ENCODE results near the gene NCBP1.
"Not testable (repeated sequence)": the region's sequence is repeated elsewhere in the genome, so short reads cannot be mapped to it uniquely, and the experiment has no call there.

The NCBP1 gene

GRCh38 chr9:97688654-97689053 lies 55.0 kb downstream of the NCBP1 start:
- Mint-ChIP-seq H3K27me3 (no peaks in the 10 kb centered on the region), H3K27ac (peak overlapping the region; percentile 65), H3K9me3 (no peaks in the 10 kb centered on the region), H3K4me1 (peaks cover 36% of the 10 kb centered on the region), H3K4me3 (no peak overlapping the region), H3K36me3 (peaks cover 11% of the 10 kb centered on the region)

DNA sequence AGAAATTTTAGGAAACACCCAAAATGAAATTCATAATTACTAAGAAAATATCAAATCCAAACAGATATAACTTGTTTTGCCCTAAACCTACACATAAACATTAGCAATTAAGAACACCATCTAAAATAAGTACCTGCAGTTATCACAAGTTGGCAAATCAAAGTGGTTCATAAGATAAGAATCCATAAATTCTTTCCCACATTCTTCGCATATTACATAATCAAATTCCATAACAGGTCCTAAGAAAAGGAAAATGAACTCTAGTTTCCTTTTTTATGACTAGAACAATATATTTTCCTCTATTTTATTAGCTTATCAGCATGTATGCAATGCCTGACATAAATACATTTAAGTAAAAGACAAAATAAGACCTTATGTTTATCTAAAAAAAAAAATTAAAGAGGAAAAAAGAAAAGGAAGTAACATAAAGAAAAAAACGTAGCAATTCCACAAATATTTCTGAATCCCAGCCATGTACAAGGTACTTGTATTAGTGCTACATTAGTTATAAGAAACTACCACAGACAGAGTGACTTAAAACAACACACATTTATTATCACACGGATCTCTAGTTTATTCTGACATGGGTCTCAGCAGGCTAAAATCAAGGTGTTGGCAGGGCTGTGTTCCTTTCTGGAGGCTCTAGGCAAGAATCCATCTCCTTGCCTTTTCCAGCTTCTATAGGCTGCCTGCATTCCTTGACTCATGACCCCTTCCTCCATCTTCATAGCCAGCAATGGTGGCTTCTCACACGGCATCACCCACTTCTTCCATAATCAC lies 56.0 kb downstream of the NCBP1 start:
- Mint-ChIP-seq H3K27ac (peak overlapping the region; percentile 23), H3K4me3 (no peak overlapping the region), H3K9me3 (no peaks in the 10 kb centered on the region), H3K27me3 (no peaks in the 10 kb centered on the region), H3K36me3 (peaks cover 11% of the 10 kb centered on the region), H3K4me1 (peaks cover 39% of the 10 kb centered on the region)

- H3K9me3 Mint-ChIP-seq: no peaks in the 10 kb centered on the region
- H3K27me3 Mint-ChIP-seq: no peaks in the 10 kb centered on the region
- H3K27ac Mint-ChIP-seq: peak overlapping the region; percentile 48
- peaks cover 6% of the 10 kb centered on the region for H3K36me3 Mint-ChIP-seq
- H3K4me3 Mint-ChIP-seq: peak overlapping the region; percentile 89
- peaks cover 61% of the 10 kb centered on the region for H3K4me1 Mint-ChIP-seq
These were observed 61.1 kb downstream of the NCBP1 start for GRCh38 chr9:97694769-97695168.

DNA sequence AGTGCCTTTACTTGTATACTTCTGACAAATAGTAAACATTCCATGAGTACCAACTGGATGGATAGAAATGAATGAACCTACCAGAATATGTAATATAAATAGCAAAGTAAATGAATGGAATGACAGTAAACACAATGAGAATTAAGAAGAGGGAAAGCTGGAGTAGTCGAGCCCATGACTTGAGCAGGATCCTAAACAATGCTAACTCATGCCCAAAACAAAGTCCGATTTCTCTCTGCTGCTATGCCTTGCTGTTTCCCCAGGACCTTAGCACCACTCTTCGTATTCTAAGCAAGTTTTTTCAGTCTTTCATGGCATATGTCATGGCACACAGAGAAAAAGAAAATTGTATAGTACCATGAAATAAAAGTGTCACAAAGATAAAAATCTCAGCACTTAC lies 61.8 kb downstream of the NCBP1 start:
- Mint-ChIP-seq H3K27me3 (no peaks in the 10 kb centered on the region), H3K27ac (peak overlapping the region; percentile 90), H3K4me1 (peaks cover 65% of the 10 kb centered on the region), H3K9me3 (no peaks in the 10 kb centered on the region), H3K4me3 (peak overlapping the region; percentile 89), H3K36me3 (peaks cover 6% of the 10 kb centered on the region)

DNA sequence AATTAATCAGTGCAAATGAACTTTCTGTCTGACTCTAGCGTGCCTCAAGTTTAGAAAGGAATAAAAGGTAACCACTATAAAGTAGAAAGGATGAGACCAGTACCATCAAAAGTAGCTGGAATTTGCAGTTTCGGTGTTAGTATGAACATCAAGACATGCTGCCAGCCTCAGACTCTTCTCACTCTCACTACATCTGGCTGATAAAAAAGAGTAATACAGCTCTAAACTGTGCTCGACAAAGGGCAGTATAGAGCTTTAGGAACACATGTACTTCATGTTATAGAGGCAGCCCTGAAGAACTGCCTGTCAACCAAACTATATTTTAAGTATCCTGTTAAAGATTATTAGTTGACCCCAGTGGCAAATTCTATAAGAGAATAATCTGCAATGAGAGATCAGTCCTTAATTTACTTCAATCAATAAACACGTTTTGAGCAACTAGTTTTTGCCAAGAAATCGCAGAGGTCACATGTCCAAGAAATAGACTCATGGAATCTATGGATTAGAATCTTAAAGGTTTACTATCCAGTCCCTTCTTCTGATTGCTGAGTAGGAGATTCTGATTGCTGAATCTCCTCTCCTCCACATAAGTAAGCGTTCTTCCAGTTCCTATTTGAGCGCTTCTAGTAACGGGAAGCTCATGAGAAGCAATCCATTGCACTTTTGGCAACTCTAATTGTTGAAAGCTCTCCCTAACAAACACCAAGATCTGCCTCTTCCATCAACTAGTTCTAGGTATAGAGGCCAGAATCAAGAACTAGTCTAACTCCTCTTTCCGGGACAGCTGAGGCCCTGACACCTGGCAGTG lies 62.6 kb downstream of the NCBP1 start:
- no peaks in the 10 kb centered on the region for H3K27me3 Mint-ChIP-seq
- peaks cover 4% of the 10 kb centered on the region for H3K36me3 Mint-ChIP-seq
- H3K9me3 Mint-ChIP-seq: no peaks in the 10 kb centered on the region
- peaks cover 67% of the 10 kb centered on the region for H3K4me1 Mint-ChIP-seq
- peak overlapping the region; percentile 90 for H3K27ac Mint-ChIP-seq
- peak overlapping the region; percentile 89 for H3K4me3 Mint-ChIP-seq

DNA sequence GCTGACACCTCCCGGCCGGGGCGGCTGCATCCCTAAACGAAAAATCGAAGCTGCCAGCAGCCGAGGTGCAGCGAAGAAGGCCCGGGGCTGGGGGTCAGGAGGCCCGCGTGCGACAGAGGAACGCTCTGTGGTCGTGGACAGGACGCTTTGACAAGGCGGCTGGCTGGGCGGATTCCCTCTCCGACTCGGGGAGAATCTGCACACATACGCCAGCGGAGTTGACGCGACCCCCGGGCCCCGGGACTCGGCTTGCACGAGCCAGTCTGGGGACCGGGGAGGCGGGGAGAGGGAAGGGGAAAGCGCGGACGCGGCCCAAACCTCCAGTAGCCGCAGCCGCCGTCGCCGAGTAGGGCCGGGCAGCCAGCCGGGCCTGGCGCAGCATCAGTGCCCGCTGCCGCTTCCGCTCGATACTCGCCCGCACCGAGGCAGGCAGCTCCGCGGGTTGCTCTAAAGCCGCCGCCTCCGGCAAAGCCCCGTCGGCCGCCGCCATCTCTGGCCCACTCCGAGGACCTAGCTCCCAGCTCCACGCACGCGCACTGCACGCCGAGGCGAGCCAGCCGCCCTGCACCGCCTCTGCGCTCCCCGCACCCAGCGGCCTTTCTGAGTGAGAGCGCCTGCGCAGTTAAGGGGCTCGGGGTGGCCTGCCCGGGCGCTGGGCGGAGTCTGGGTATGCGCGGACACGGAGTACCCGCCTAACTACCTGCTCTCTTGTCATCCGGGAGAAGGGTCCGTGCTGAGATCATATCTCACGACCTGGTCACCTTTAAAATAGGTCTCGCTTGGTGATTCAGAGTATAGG lies 63.4 kb downstream of the NCBP1 start, which contains the start of gene XPA:
Gene XPA (minus strand): TSS at position 538 of the 799 bp plus-strand sequence. CDS start 48 bp downstream, at position 490.
- H3K36me3 Mint-ChIP-seq: peaks cover 4% of the 10 kb centered on the region
- no peaks in the 10 kb centered on the region for H3K9me3 Mint-ChIP-seq
- H3K4me1 Mint-ChIP-seq: peaks cover 74% of the 10 kb centered on the region
- H3K4me3 Mint-ChIP-seq: peak within 1 kb of the TSS; percentile 89
- peak within 1 kb of the TSS; percentile 90 for H3K27ac Mint-ChIP-seq
- H3K27me3 Mint-ChIP-seq: peaks cover 5% of the 10 kb centered on the region

- peaks cover 2% of the 10 kb centered on the region for H3K36me3 Mint-ChIP-seq
- H3K27me3 Mint-ChIP-seq: peaks cover 5% of the 10 kb centered on the region
- peak overlapping the region; percentile 89 for H3K4me3 Mint-ChIP-seq
- H3K27ac Mint-ChIP-seq: peak overlapping the region; percentile 85
- H3K4me1 Mint-ChIP-seq: peaks cover 67% of the 10 kb centered on the region
- no peaks in the 10 kb centered on the region for H3K9me3 Mint-ChIP-seq
These were observed 64.2 kb downstream of the NCBP1 start for GRCh38 chr9:97697837-97698236.

DNA sequence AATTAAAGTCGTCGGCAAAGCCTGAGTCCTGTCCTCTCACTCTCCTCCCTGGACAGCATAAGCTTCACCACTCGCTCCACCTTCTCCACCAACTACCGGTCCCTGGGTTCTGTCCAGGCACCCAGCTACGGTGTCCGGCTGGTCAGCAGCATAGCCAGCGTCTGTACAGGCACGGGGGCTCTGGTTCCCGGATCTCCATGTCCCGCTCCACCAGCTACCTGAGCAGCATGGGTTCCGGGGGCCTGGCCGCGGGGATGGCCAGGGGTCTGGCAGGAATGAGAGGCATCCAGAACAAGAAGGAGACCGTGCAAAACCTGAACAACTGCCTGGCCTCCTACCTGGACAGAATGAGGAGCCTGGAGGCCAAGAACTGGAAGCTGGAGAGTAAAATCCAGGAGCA lies 65.2 kb downstream of the NCBP1 start:
- Mint-ChIP-seq H3K4me1 (peaks cover 60% of the 10 kb centered on the region), H3K27me3 (peaks cover 5% of the 10 kb centered on the region), H3K4me3 (peak overlapping the region; percentile 11), H3K9me3 (no peaks in the 10 kb centered on the region), H3K27ac (no peak overlapping the region), H3K36me3 (peaks cover 2% of the 10 kb centered on the region)

- Mint-ChIP-seq H3K4me1 (peaks cover 57% of the 10 kb centered on the region), H3K4me3 (peak overlapping the region; percentile 53)
- H3K36me3 Mint-ChIP-seq, H3K9me3 Mint-ChIP-seq, H3K27ac Mint-ChIP-seq, H3K27me3 Mint-ChIP-seq: not testable (repeated sequence)
These were observed 65.7 kb downstream of the NCBP1 start for GRCh38 chr9:97699281-97699680.

- H3K4me1 Mint-ChIP-seq: peaks cover 52% of the 10 kb centered on the region
- H3K36me3 Mint-ChIP-seq, H3K4me3 Mint-ChIP-seq, H3K9me3 Mint-ChIP-seq, H3K27me3 Mint-ChIP-seq, H3K27ac Mint-ChIP-seq: not testable (repeated sequence)
These were observed 66.2 kb downstream of the NCBP1 start for GRCh38 chr9:97699824-97700223.

GRCh38 chr9:97703437-97704344 lies 70.1 kb downstream of the NCBP1 start:
- no peak overlapping the region for H3K27ac Mint-ChIP-seq
- H3K36me3 Mint-ChIP-seq: no peaks in the 10 kb centered on the region
- H3K9me3 Mint-ChIP-seq: no peaks in the 10 kb centered on the region
- peaks cover 24% of the 10 kb centered on the region for H3K4me1 Mint-ChIP-seq
- H3K4me3 Mint-ChIP-seq: no peak overlapping the region
- peaks cover 5% of the 10 kb centered on the region for H3K27me3 Mint-ChIP-seq

GRCh38 chr9:97704345-97704677 lies 70.7 kb downstream of the NCBP1 start:
- Mint-ChIP-seq H3K4me1 (peaks cover 21% of the 10 kb centered on the region), H3K36me3 (no peaks in the 10 kb centered on the region), H3K9me3 (no peaks in the 10 kb centered on the region), H3K27ac (no peak overlapping the region), H3K4me3 (no peak overlapping the region), H3K27me3 (peaks cover 7% of the 10 kb centered on the region)

DNA sequence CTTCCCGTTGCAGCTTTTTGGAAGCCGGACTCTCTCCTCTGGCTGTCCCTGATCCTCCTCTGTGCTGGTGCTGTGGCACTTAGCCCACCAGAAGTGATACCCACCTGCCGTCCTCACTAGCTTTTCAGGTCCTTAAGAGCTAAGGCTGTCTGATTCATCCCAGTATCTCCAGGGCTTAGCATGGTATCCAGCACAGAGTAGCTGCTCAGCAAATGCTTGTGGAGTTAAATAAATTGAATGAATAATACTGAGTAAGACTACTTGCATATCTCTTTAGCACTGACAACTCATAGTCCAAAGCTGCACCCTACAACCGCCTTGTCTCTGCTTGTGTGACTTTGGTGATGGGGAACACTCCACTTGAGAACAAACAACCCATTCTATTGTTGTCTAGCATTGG lies 71.2 kb downstream of the NCBP1 start:
- H3K9me3 Mint-ChIP-seq: no peaks in the 10 kb centered on the region
- H3K27ac Mint-ChIP-seq: no peak overlapping the region
- H3K4me1 Mint-ChIP-seq: peaks cover 16% of the 10 kb centered on the region
- H3K4me3 Mint-ChIP-seq: no peak overlapping the region
- H3K36me3 Mint-ChIP-seq: no peaks in the 10 kb centered on the region
- peaks cover 7% of the 10 kb centered on the region for H3K27me3 Mint-ChIP-seq

DNA sequence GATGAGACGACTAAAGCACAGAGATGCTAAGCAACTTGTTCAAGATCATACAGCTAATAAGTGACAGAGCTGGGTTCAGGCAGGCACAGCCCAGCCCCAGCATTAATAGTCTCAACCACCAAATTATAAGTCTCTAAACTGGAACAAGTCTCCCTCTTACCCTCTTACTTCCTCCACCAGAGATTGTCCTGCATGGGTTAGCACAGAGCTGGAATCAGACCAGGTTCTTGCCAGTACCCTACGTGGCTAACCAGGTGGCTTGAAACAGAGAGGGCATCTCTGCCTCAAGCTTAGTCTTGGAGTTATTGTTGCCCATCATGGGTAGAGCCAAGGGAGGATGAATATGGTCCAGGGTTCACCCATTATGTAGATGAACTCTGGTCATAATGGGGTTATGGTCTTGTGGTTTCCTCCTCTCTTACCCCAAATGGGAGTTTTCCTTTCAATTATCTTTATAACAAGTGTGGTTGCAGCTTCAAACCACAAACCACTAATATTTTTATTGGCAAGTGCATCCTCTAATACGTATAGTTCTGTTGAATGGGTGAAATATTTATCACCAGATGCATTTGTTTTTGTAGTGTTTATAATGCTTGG lies 71.8 kb downstream of the NCBP1 start:
- Mint-ChIP-seq H3K4me1 (peaks cover 13% of the 10 kb centered on the region), H3K27ac (no peak overlapping the region), H3K9me3 (no peaks in the 10 kb centered on the region), H3K36me3 (no peaks in the 10 kb centered on the region), H3K4me3 (no peak overlapping the region), H3K27me3 (peaks cover 7% of the 10 kb centered on the region)
